GM12892 (cell line): Measurements from ENCODE around the gene JARID2.
A peak's percentile ranks its signal among the peaks of the same experiment; 100 is the strongest.

Source experiments
- POLR2A ChIP-seq: IDR thresholded peaks from 2 replicates; pipeline ENCODE4 v1.6.1; 2011; ENCODE audit warnings: low read depth, low read length, control low read depth
- POLR2AphosphoS5 ChIP-seq: IDR thresholded peaks from 2 replicates; pipeline ENCODE4 v1.6.1; 2011; ENCODE audit warnings: low read depth, low read length, control low read depth

GRCh38 chr6:15526212-15526701, 280.4 kb downstream of the JARID2 start:
- TF ChIP-seq POLR2A (0 out of 2 replicates have a peak, but pooled peaks have one; percentile 32), POLR2AphosphoS5 (peak; percentile 64; the same call in 1 of the 2 replicates)
